GM21526 (cell line): ENCODE results near the gene MT1B.
"Not testable (repeated sequence)": the region's sequence is repeated elsewhere in the genome, so short reads cannot be mapped to it uniquely, and the experiment has no call there.

Source experiments
- ATAC-seq: cut with Tn5 transposase; IDR thresholded peaks from one replicate; pipeline ENCODE4 v1.9.1; 2021; ENCODE audit warnings: moderate library complexity; ENCODE audit not compliant: unreplicated experiment, low FRiP score

The MT1B gene

GRCh38 chr16:56665286-56666261 is 13.9 kb downstream of the MT1B start:
- not testable (repeated sequence) for ATAC-seq

GRCh38 chr16:56667581-56668571 is 16.2 kb downstream of the MT1B start, which contains the start of gene MT1G:
TSS of gene MT1G (minus strand) at chr16:56668065. CDS start at chr16:56667993, 72 bp downstream.
- no peak for ATAC-seq

DNA sequence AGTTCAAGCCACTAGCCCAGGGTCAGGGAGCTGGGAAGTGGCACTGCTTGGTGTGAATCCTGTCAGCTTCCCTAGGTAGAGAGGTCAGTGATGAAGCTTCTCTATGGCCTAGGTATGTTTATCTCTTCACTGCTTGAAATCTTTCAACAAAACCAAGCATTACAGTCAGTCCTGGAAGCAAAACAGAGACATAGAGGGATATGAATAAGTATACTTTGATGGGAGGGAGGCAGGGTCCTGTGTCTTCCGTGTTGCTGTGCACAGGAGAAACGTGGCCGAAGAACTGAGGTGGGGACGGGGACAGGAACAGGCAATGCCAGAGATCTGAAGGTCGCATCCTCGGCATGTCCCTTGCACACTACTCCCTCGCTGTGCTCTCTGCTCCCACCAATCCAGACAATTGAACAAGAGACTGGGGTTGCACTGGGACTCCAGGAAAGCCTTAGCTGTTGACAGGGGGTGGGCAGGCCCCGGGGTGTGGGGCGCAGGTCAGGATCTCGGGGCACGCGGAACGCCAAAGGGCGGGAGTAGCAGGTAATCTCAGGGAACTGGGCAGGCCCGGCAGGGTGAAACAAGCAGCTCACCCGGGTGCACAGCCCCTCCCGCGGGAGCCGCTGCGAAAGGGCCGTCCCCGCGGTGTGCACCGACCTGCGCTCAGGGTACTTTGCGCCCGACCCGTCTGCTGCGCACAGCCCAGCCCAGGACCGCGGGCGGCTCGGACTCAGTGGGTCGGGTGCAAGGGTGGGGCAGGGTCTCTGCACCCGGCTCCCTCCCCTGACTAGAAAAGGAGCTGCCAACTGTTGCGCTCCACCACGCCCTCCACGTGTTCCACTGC is 17.5 kb downstream of the MT1B start, which contains the start of gene MT1H:
TSS of gene MT1H (plus strand) at position 810 of the 835 bp plus-strand sequence. CDS start 71 bp downstream, outside the sequence.
- ATAC-seq = no peak

DNA sequence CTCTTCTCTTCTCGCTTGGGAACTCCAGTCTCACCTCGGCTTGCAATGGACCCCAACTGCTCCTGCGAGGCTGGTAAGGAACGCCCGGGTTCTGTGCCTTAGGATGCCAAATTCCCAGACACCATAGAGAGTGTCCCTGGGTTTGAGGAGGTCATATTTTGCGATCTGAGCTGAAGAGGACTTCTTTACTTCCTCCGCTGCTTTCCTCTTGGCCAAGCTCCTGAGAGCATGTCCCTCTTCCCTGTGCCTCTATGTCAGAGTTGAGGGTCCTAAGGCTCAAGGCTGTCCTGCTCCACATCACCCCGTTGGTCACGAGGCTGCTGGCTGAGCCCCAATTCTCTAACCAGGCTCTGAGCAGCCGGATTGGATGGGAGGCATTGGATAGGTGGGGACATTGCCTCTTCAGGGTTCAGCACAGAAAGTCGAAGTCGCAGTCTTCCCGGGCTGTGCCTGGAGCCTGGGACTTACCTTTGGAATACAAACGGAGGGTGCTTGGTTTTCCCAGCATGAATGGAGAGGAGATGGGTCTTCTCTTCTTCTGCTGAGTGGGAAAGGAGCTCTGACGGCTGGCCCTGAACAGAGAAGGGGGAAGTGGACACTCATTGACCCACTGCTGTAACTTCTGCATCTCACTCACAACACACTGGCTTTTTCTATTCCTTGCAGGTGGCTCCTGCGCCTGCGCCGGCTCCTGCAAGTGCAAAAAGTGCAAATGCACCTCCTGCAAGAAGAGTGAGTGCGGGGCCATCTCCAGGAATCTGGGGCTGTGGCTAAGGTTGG is 18.3 kb downstream of the MT1B start:
- ATAC-seq = no peak

GRCh38 chr16:56670620-56670934 is 18.9 kb downstream of the MT1B start:
- no peak for ATAC-seq

GRCh38 chr16:56671691-56672090 is 20.0 kb downstream of the MT1B start:
- not testable (repeated sequence) for ATAC-seq

DNA sequence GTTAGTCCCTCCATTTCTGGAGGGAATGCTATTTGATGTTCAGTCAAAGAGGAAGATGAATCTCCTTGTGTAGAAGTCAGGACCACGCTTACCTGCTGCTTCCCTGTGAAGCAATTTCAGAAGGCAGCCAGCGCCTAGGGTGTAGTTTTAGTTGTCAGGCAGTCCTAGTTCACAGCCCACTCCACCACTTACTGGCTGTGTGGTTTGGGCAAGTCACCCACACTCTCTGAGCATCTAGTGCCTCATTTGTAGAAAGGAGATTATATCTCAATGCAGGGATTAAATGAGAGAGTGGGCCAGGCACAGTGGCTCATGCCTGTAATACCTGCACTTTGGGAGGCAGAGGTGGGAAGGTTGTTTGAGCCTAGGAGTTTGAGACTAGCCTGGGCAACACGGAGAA is 20.5 kb downstream of the MT1B start:
- ATAC-seq = not testable (repeated sequence)

DNA sequence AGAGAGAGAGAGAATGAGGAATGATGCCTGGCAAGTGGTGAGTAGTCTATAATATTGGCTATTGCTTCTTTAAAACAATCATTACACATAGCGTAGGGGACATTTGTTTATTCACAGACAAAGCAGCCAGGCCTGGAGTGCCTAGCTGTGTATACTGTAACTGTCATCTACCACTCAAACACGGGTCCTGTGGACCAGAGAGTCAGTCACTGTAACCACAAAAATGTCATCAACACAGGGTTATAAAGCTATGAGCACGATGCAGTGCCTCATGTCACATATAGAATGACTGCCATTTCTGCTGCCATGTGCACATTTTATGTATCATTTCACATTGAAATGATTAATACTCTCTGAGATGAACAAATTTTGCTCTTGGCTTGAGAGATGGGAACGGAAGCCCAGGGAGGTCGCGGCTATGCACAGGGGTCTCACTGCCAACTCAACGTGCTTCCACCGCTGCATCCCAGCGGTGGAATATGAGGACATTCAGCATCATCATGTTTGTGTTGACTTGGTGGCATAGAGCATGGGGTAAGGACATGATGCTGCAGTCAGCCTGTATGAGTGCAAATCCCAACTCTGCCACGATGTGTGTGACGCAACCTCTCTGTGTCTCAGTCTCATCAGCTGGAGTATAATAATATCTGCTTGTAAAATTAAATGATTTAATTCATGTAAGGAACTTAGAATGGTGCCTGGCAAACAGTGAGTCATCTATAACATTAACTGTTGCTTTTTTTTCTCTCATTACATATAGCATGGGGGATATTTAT is 21.3 kb downstream of the MT1B start:
- no peak for ATAC-seq

DNA sequence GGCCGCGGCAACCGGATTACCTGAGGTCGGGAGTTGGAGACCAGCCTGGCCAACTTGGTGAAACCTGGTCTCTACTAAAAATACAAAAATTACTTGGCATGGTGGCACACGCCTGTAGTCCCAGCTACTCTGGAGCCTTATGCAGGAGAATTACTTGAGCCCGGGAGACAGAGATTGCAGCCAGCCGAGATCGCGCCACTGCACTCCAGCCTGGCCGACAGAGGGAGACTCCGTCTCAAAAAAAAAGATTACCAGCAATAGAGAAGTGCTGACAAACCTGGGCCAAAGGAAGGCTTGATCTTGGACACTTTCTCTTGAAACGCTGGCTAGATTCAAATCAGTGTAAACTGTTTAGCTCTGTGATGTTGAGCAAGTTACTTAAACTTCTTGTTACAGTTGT is 22.2 kb downstream of the MT1B start:
- ATAC-seq = no peak

GRCh38 chr16:56674570-56674969 is 22.9 kb downstream of the MT1B start:
- ATAC-seq = not testable (repeated sequence)

DNA sequence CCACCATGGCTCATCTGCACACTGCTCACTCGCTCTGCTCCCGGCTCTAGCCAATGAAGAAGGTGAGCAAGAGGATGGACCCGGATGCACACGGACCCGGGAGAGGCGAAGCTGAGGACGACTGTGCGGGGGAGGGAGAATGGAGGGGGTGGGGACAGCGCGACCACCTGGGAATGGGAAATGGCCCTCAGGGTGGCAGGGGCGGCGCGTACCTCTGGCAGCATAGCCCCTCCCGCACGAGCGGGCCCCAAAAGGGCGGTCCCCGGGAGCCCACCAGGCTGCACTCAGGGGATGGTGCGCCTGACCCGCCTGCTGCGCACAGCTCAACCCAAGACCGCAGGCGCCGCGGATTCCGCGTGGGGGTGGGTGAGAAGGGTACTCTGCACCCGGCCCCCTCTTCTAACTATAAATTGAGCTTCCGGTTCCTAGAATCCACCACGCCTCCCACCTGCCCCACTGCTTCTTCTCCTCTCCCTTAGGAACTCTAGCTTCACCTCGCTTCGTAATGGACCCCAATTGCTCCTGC is 24.1 kb downstream of the MT1B start:
- no peak for ATAC-seq

DNA sequence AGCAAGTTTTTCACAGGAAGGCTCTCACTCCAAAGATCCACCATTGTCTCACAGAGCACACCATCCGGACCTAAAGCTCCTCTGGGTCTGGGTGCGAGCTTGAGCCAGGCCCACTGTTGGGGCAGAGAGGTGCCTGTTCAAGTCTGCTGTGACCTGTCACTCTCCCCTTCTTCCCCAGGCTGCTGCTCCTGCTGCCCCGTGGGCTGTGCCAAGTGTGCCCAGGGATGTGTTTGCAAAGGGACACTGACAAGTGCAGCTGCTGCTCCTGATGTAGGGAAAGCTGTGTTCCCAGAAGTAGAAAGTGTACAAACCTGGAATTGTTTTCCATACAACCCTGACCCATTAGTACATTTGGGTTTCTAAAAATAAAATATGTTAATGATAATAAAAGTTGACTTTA is 25.8 kb downstream of the MT1B start:
- ATAC-seq = no peak

DNA sequence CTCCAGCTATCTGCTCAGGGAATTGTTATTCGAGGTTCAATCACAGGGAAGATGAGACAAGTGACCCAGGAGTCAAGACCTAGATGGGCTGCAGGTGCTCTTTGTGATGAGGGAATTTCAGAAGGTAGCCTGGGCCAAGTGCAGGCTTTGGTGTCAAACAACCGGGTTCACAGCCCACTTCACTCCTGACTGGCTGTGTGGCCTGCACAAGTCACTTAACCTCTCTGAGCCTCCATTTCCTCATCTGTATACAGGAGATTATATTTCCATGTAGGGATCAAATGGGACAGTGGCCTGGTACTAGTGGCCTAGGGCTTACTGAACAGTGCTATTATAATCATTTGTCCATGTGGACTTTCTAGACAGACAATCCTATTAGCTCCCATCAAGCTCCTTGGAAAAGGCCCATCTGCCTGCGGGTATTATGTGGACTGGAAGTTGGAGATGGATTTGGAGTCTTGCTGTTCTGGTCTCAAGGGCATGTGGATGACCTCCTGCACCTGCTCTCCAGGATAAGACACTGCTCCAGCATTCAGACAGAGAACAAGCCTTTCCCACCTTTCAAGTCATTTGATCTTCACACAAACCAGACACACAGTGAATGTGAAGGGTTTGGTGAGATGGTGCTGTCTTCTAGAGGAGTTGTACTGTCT is 27.5 kb downstream of the MT1B start:
- ATAC-seq = no peak

GRCh38 chr16:56679818-56680217 is 28.1 kb downstream of the MT1B start:
- no peak for ATAC-seq

- peak; percentile 98 for ATAC-seq
Observed at GRCh38 chr16:56681939-56682702, 30.4 kb downstream of the MT1B start, which contains the start of gene MT1X. TSS of gene MT1X (plus strand) at chr16:56682470. CDS start at chr16:56682541, 71 bp downstream.

GRCh38 chr16:56682703-56683397 is 31.2 kb downstream of the MT1B start:
- ATAC-seq = no peak
